ENCODE results near the gene KCTD2.

KCTD2 gene

GRCh38 chr17:75030161-75030560, 16.9 kb upstream of the KCTD2 start:
- Histone ChIP-seq H3K79me2 (ENCODE audit: insufficient read depth, low read length) (no peaks in the 10 kb centered on the region), H3K36me3 (ENCODE audit: low read length) (no peaks in the 10 kb centered on the region), H4K20me1 (ENCODE audit: low read depth, low read length) (no peaks in the 10 kb centered on the region), H3K27me3 (ENCODE audit: low read length) (no peaks in the 10 kb centered on the region), H3K9me3 (ENCODE audit: insufficient read depth, low read length) (no peaks in the 10 kb centered on the region), H3K27ac (ENCODE audit: low read depth, low read length) (no peak overlapping the region), H3F3A (ENCODE audit: insufficient read depth) (no peaks in the 10 kb centered on the region), H3K4me2 (ENCODE audit: low read depth, low read length, poor library complexity, severe bottlenecking) (no peak overlapping the region), H3K9me2 (replicated peaks; ENCODE audit: insufficient read depth, low read length) (no peaks in the 10 kb centered on the region), H2AFZ (ENCODE audit: low read depth, low read length, severe bottlenecking) (no peak overlapping the region), H3K9ac (ENCODE audit: low read length) (no peak overlapping the region), H3K4me3 (ENCODE audit: insufficient read depth, low read length, poor library complexity, severe bottlenecking) (no peak overlapping the region)
- no peak for TF ChIP-seq EZH2phosphoT487 (conservative IDR thresholded peaks at IDR 0.05; ENCODE audit: low read length)
- no peak for TF ChIP-seq CTCF (IDR thresholded peaks at IDR 0.05; ENCODE audit: insufficient read depth, low read length, poor library complexity, severe bottlenecking)

- Histone ChIP-seq H2AFZ (ENCODE audit: low read depth, low read length, severe bottlenecking) (no peak overlapping the region), H3K27ac (ENCODE audit: low read depth, low read length) (no peak overlapping the region), H3F3A (ENCODE audit: insufficient read depth) (no peaks in the 10 kb centered on the region), H3K4me3 (ENCODE audit: insufficient read depth, low read length, poor library complexity, severe bottlenecking) (no peak overlapping the region), H3K9me3 (ENCODE audit: insufficient read depth, low read length) (no peaks in the 10 kb centered on the region), H3K79me2 (ENCODE audit: insufficient read depth, low read length) (no peaks in the 10 kb centered on the region), H3K9me2 (replicated peaks; ENCODE audit: insufficient read depth, low read length) (no peaks in the 10 kb centered on the region), H3K9ac (ENCODE audit: low read length) (no peak overlapping the region), H3K36me3 (ENCODE audit: low read length) (no peaks in the 10 kb centered on the region), H4K20me1 (ENCODE audit: low read depth, low read length) (no peaks in the 10 kb centered on the region), H3K4me2 (ENCODE audit: low read depth, low read length, poor library complexity, severe bottlenecking) (no peak overlapping the region), H3K27me3 (ENCODE audit: low read length) (no peaks in the 10 kb centered on the region)
- TF ChIP-seq CTCF (IDR thresholded peaks at IDR 0.05; ENCODE audit: insufficient read depth, low read length, poor library complexity, severe bottlenecking) (no peak), EZH2phosphoT487 (conservative IDR thresholded peaks at IDR 0.05; ENCODE audit: low read length) (no peak)
Measured at GRCh38 chr17:75031972-75032719, 14.9 kb upstream of the KCTD2 start.

- no peaks in the 10 kb centered on the region for H3K27me3 ChIP-seq (ENCODE audit: low read length)
- H2AFZ ChIP-seq (ENCODE audit: low read depth, low read length, severe bottlenecking): no peak overlapping the region
- H3K9ac ChIP-seq (ENCODE audit: low read length): no peak overlapping the region
- H3K27ac ChIP-seq (ENCODE audit: low read depth, low read length): no peak overlapping the region
- H3K36me3 ChIP-seq (ENCODE audit: low read length): no peaks in the 10 kb centered on the region
- H3K4me2 ChIP-seq (ENCODE audit: low read depth, low read length, poor library complexity, severe bottlenecking): no peak overlapping the region
- TF ChIP-seq CTCF (IDR thresholded peaks at IDR 0.05; ENCODE audit: insufficient read depth, low read length, poor library complexity, severe bottlenecking): no peak
- no peak for TF ChIP-seq EZH2phosphoT487 (conservative IDR thresholded peaks at IDR 0.05; ENCODE audit: low read length)
- H3K4me3 ChIP-seq (ENCODE audit: insufficient read depth, low read length, poor library complexity, severe bottlenecking): no peak overlapping the region
- no peaks in the 10 kb centered on the region for H3K9me3 ChIP-seq (ENCODE audit: insufficient read depth, low read length)
- H4K20me1 ChIP-seq (ENCODE audit: low read depth, low read length): no peaks in the 10 kb centered on the region
- no peaks in the 10 kb centered on the region for H3K9me2 ChIP-seq (replicated peaks; ENCODE audit: insufficient read depth, low read length)
- H3F3A ChIP-seq (ENCODE audit: insufficient read depth): no peaks in the 10 kb centered on the region; the same call in 1 of the 2 replicates
- no peaks in the 10 kb centered on the region for H3K79me2 ChIP-seq (ENCODE audit: insufficient read depth, low read length)
Measured at GRCh38 chr17:75032720-75033280, 14.2 kb upstream of the KCTD2 start.
